Astrocyte (in vitro differentiated cells and primary cell): ENCODE data around the gene TAS2R3. TPM values are rescaled to one million over a fixed set of nuclear protein-coding genes. Genes with fewer than 3 reads are reported as not detected.

Experiments
- DNase-seq: peaks from one replicate; pipeline ENCODE4 v3.0.0-alpha.2; 2010; ENCODE audit warnings: low read depth
- FAIRE-seq: peaks from 2 replicates; lab custom pipeline; 2011; peaks lifted over from hg19 to GRCh38; lab: Jason Lieb, UNC
- H2AFZ ChIP-seq: 2 replicates; pipeline ENCODE4 v1.6.0; 2012; ENCODE audit warnings: low read depth, low read length, inconsistent platforms
- H3K27ac ChIP-seq: 2 replicates; pipeline ENCODE4 v1.5.1; 2011; ENCODE audit warnings: low read depth, low read length, inconsistent platforms
- H3K27me3 ChIP-seq: 2 replicates; pipeline ENCODE4 v1.6.0; 2011; ENCODE audit warnings: low read length, inconsistent platforms; ENCODE audit not compliant: insufficient read depth
- H3K36me3 ChIP-seq: 2 replicates; pipeline ENCODE4 v1.5.1; 2011; ENCODE audit warnings: low read length, inconsistent platforms; ENCODE audit not compliant: insufficient read depth
- H3K4me1 ChIP-seq: 2 replicates; pipeline ENCODE4 v1.5.1; 2011; ENCODE audit warnings: low read length, inconsistent platforms; ENCODE audit not compliant: insufficient read depth
- H3K4me2 ChIP-seq: 2 replicates; pipeline ENCODE4 v1.6.0; 2012; ENCODE audit warnings: low read length, inconsistent platforms
- H3K4me3 ChIP-seq: 2 replicates; pipeline ENCODE4 v1.5.1; 2011; ENCODE audit warnings: low read depth, mild to moderate bottlenecking, low read length, inconsistent platforms; ENCODE audit not compliant: insufficient read depth
- H3K79me2 ChIP-seq: 2 replicates; pipeline ENCODE4 v1.6.0; 2012; ENCODE audit warnings: mild to moderate bottlenecking, low read length, inconsistent platforms; ENCODE audit not compliant: insufficient read depth
- H3K9ac ChIP-seq: 2 replicates; pipeline ENCODE4 v1.6.0; 2012; ENCODE audit warnings: mild to moderate bottlenecking, low read length, inconsistent platforms
- H3K9me3 ChIP-seq: 2 replicates; pipeline ENCODE4 v1.5.1; 2012; ENCODE audit warnings: low read depth, mild to moderate bottlenecking, low read length, inconsistent platforms; ENCODE audit not compliant: insufficient read depth
- H4K20me1 ChIP-seq: 2 replicates; pipeline ENCODE4 v1.6.0; 2012; ENCODE audit warnings: low read length, inconsistent platforms; ENCODE audit not compliant: insufficient read depth
- H3K27ac Mint-ChIP-seq: one replicate; pipeline ENCODE4 v1.8.0; 2021; ENCODE audit warnings: mild to moderate bottlenecking, mixed read lengths; ENCODE audit not compliant: unreplicated experiment
- H3K27me3 Mint-ChIP-seq: one replicate; pipeline ENCODE4 v1.8.0; 2021; ENCODE audit warnings: low read depth, mixed read lengths; ENCODE audit not compliant: unreplicated experiment
- H3K36me3 Mint-ChIP-seq: one replicate; pipeline ENCODE4 v1.8.0; 2021; ENCODE audit warnings: low read depth, mixed read lengths; ENCODE audit not compliant: unreplicated experiment
- H3K4me1 Mint-ChIP-seq: one replicate; pipeline ENCODE4 v1.8.0; 2021; ENCODE audit warnings: low read depth, mixed read lengths; ENCODE audit not compliant: unreplicated experiment
- H3K4me3 Mint-ChIP-seq: one replicate; pipeline ENCODE4 v1.8.0; 2021; ENCODE audit warnings: mild to moderate bottlenecking, moderate library complexity, mixed read lengths; ENCODE audit not compliant: unreplicated experiment
- H3K9me3 Mint-ChIP-seq: one replicate; pipeline ENCODE4 v1.8.0; 2021; ENCODE audit warnings: mild to moderate bottlenecking, mixed read lengths; ENCODE audit not compliant: unreplicated experiment
- CTCF ChIP-seq: IDR thresholded peaks from 2 replicates; pipeline ENCODE4 v1.5.1; 2011; ENCODE audit warnings: low read depth, mild to moderate bottlenecking, inconsistent platforms, low read length, moderate library complexity; ENCODE audit not compliant: insufficient read depth
- EZH2 ChIP-seq: IDR thresholded peaks from 2 replicates; pipeline ENCODE4 v1.6.1; 2012; ENCODE audit warnings: mild to moderate bottlenecking, low read length, inconsistent platforms; ENCODE audit not compliant: insufficient read depth
- total RNA-seq: library from RNA; stranded (reverse); gene quantifications from 2 replicates; pipeline ENCODE4 v1.2.1, GENCODE V29; 2021

The TAS2R3 gene
- total RNA-seq, 1 donor from 2014 or later: 1.00 TPM

- no peaks in the 10 kb centered on the region for H4K20me1 ChIP-seq
- peaks cover 6% of the 10 kb centered on the region for H3K36me3 Mint-ChIP-seq
- DNase-seq (no peak), FAIRE-seq (no peak)
- H3K4me3 Mint-ChIP-seq: no peak within 1 kb of the TSS
- H3K9me3 Mint-ChIP-seq: no peaks in the 10 kb centered on the region
- H3K79me2 ChIP-seq: no peaks in the 10 kb centered on the region
- H3K4me3 ChIP-seq: no peak within 1 kb of the TSS
- no peak within 1 kb of the TSS for H3K27ac ChIP-seq
- no peaks in the 10 kb centered on the region for H3K4me1 Mint-ChIP-seq
- H3K4me1 ChIP-seq: no peaks in the 10 kb centered on the region
- H3K27ac Mint-ChIP-seq: no peak within 1 kb of the TSS
- no peaks in the 10 kb centered on the region for H3K27me3 Mint-ChIP-seq
- no peaks in the 10 kb centered on the region for H3K9me3 ChIP-seq
- H2AFZ ChIP-seq: no peak within 1 kb of the TSS
- TF ChIP-seq EZH2: no peak
- no peak for TF ChIP-seq CTCF
- no peak within 1 kb of the TSS for H3K9ac ChIP-seq
- H3K27me3 ChIP-seq: no peaks in the 10 kb centered on the region
- H3K4me2 ChIP-seq: no peak within 1 kb of the TSS
- H3K36me3 ChIP-seq: no peaks in the 10 kb centered on the region
Observed at GRCh38 chr7:141789917-141790316, 26.0 kb downstream of the TAS2R3 start, which contains the start of gene TAS2R5. TAS2R5 (plus strand) TSS chr7:141790217; CDS start chr7:141790362, 145 bp downstream.

- TF ChIP-seq CTCF (no peak), EZH2 (no peak)
- Mint-ChIP-seq H3K27ac (no peak overlapping the region), H3K9me3 (no peaks in the 10 kb centered on the region), H3K36me3 (peaks cover 6% of the 10 kb centered on the region), H3K4me1 (no peaks in the 10 kb centered on the region), H3K4me3 (no peak overlapping the region), H3K27me3 (no peaks in the 10 kb centered on the region)
- no peak overlapping the region for H3K4me3 ChIP-seq
- H3K27me3 ChIP-seq: no peaks in the 10 kb centered on the region
- no peaks in the 10 kb centered on the region for H3K9me3 ChIP-seq
- FAIRE-seq (no peak), DNase-seq (no peak)
- H3K4me2 ChIP-seq: no peak overlapping the region
- no peaks in the 10 kb centered on the region for H3K79me2 ChIP-seq
- H2AFZ ChIP-seq: no peak overlapping the region
- no peaks in the 10 kb centered on the region for H3K36me3 ChIP-seq
- no peak overlapping the region for H3K9ac ChIP-seq
- no peak overlapping the region for H3K27ac ChIP-seq
- no peaks in the 10 kb centered on the region for H3K4me1 ChIP-seq
- no peaks in the 10 kb centered on the region for H4K20me1 ChIP-seq
Observed at GRCh38 chr7:141792526-141792925, 28.6 kb downstream of the TAS2R3 start.

Other genes with a start within 250 kb of the TAS2R3 start
- gene AGK, start 212.7 kb upstream of the TAS2R3 start, total RNA-seq: 28.6 and 29.9 TPM in 2 replicates
- 9.8 and 10.5 TPM in 2 replicates for gene DENND11, start 61.9 kb upstream of the TAS2R3 start, total RNA-seq
- gene WEE2, start 55.7 kb upstream of the TAS2R3 start, total RNA-seq: not detected in 2 replicates
- 138 and 146 TPM in 2 replicates for gene SSBP1, start 25.7 kb upstream of the TAS2R3 start, total RNA-seq
- 1.1 and 1.2 TPM in 2 replicates for gene TAS2R4, start 12.6 kb downstream of the TAS2R3 start, total RNA-seq
- 1.3 and 1.5 TPM in 2 replicates for gene TAS2R5, start 26.1 kb downstream of the TAS2R3 start, total RNA-seq
- gene PRSS37, start 77.4 kb downstream of the TAS2R3 start, total RNA-seq: not detected in 2 replicates
- not detected in 2 replicates for gene OR9A4, start 152.3 kb downstream of the TAS2R3 start, total RNA-seq
- not detected in 2 replicates for gene CLEC5A, start 182.9 kb downstream of the TAS2R3 start, total RNA-seq
- gene TAS2R38, start 209.7 kb downstream of the TAS2R3 start, total RNA-seq: not detected in 2 replicates
- 3.2 and 4.5 TPM in 2 replicates for gene MGAM, start 231.8 kb downstream of the TAS2R3 start, total RNA-seq